ENCODE results near the gene SGCE.
A peak's percentile ranks its signal among the peaks of the same experiment; 100 is the strongest.

SGCE gene

DNA sequence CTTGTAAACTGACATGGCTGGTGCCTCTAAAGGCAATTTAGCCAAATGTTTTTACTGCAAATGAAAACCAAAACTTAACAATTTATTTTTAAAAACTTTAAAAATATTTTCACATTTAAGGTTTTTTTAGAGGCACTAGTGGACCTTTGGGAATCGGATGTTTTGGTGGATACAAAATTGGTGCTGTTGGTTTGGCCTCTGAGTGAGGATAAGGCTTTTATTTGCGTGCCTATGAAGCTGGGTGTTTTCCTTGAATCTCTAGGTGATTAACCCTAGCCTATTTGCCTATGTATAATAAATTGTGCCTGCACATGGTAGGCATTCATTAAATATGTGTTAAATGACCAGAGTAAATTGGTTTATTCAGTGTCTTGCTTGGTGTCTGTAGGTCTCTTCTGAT, 2.9 kb upstream of the SGCE start:
- DNase-seq (ENCODE audit: low read depth) = no peak
- no peak overlapping the region for H3K4me3 ChIP-seq (ENCODE audit: low read depth, low read length)
- TF ChIP-seq, protein P1, sequence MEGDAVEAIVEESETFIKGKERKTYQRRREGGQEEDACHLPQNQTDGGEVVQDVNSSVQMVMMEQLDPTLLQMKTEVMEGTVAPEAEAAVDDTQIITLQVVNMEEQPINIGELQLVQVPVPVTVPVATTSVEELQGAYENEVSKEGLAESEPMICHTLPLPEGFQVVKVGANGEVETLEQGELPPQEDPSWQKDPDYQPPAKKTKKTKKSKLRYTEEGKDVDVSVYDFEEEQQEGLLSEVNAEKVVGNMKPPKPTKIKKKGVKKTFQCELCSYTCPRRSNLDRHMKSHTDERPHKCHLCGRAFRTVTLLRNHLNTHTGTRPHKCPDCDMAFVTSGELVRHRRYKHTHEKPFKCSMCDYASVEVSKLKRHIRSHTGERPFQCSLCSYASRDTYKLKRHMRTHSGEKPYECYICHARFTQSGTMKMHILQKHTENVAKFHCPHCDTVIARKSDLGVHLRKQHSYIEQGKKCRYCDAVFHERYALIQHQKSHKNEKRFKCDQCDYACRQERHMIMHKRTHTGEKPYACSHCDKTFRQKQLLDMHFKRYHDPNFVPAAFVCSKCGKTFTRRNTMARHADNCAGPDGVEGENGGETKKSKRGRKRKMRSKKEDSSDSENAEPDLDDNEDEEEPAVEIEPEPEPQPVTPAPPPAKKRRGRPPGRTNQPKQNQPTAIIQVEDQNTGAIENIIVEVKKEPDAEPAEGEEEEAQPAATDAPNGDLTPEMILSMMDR (IDR thresholded peaks at IDR 0.05; ENCODE audit: control insufficient read depth, extremely low read depth, insufficient read depth) = no peak

DNA sequence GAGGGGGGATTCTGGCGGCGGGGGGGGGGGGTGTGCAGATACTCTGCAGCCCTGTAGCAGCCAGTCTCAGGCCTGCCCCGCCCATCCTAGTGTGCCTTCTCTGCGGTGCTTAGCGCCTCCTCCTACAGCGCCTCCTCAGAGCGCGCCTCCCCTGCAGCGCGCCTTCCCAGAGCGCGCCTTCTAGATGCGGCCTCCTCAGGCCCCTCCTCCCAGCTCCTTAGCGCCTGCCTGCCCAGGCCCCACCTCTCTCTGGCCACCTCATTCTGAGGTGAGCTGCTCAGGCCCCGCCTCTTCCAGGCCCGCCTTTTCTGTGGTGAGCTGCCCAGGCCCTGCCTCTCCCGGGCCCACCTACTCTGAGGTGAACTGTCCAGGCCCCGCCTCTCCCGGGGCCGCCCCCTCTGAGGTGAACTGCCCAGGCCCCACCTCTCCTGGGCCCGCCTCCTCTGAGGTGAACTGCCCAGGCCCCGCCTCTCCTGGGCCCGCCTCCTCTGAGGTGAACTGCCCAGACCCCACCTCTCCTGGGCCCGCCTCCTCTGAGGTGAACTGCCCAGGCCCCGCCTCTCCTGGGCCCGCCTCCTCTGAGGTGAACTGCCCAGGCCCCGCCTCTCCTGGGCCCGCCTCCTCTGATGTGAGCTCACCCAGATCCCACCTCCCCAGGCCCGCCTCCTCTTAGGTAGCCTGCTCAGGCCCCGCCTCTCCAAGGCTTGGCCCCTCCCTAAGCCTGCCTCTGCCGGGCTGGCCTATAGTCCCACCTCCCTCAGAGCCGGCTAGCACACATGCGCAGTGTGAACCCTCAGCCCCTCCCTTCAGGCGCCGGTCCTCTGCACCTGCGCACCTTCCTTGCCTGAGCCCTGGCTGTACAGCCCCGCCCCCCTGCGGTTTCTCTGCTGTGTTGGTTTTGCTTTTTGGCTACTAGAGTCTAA, 2.1 kb upstream of the SGCE start:
- peak; percentile 88 for DNase-seq (ENCODE audit: low read depth)
- TF ChIP-seq, protein P1 (IDR thresholded peaks at IDR 0.05; ENCODE audit: control insufficient read depth, extremely low read depth, insufficient read depth) = peak; percentile 17; the same call in 1 of the 2 replicates
- peak overlapping the region; percentile 37 for H3K4me3 ChIP-seq (ENCODE audit: low read depth, low read length)

DNA sequence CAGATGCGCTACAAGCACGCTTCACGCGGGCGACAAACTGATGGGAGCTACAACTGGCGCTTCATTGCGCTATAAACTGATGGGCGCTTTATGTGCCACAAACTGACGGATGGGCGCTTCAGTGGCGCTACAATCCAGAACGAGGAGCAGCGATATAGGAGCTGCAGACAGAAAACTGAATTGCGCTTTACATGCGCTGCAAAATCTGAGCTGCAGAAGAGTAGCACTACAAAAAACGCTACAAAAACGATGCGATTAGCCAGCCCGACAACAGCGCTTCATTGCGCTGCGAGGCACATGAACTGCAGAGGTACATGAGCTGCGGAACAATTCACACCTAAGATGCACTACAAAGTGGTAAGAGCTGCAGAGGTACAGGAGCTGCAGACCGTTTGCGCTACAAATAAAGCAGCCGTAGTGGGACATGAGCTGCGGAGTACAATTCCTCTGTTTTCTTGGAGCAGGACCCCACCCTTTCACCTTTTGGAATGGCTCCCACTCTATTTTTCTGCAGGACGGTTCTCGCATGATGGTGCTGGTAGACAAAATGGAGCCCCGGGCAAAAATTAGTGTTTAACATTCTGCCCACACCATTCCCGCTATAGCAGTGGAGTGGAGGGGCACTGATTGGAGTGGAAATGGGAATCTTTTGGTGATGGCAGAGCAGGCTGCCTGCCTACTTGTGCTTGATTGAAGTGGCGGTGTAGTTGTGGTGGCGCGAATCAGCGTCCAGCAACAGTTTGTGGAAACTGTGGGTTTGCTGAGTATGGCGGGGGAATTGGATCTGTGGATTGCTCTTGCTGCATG, 1.2 kb upstream of the SGCE start:
- TF ChIP-seq, protein P1 (IDR thresholded peaks at IDR 0.05; ENCODE audit: control insufficient read depth, extremely low read depth, insufficient read depth) = no peak
- DNase-seq (ENCODE audit: low read depth) = no peak
- H3K4me3 ChIP-seq (ENCODE audit: low read depth, low read length) = peak overlapping the region; percentile 37

DNA sequence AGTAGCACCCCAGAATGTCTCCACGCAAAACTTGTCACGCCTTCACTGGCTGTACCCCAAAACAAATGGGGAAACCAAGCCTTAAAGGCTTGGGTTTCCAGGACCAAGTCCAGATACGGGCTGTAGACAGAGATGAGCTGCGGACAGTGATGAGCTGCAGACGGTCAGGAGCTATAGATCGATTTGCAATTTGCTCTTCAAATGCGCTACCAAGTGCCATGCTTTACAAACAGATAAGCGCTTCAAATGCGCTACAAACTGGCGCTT, 658 bp upstream of the SGCE start:
- TF ChIP-seq, protein P1 (IDR thresholded peaks at IDR 0.05; ENCODE audit: control insufficient read depth, extremely low read depth, insufficient read depth) = no peak
- H3K4me3 ChIP-seq (ENCODE audit: low read depth, low read length) = peak overlapping the region; percentile 37
- DNase-seq (ENCODE audit: low read depth) = no peak

DNA sequence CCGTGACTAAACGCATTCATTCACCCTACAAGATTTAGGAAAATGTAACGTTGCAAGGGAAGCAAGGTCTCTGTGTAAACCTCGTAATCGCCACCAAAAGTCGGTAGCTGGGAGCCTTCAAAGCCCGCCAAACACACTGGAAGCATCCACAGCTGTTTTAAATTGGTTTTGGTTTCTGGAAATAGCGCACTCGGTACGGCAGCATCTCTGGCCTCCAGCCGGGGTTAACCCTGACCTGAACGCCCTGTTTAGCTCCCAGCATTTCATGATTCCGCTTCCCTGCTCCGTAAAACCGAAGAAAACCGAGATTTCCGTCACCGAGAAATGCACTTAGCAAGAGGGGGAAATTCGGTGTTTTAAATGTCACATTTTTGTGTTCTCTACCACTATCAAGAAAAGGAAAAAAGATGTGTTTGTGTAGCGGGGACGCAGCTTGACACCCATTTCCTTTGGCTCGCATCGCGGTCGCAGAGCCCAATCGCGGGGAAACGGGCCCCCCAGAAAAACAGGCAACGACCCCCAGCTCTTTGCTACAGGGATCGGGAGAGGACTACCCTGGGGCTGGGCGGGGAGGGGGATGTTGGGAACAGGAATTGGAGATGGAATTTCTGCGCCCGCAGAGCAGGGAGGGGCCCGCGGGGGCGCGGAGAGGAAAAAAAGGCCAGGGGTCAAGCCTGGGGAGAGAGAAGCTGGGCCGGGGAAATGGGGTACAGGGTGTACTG, 646 bp downstream of the SGCE start:
- no peak for DNase-seq (ENCODE audit: low read depth)
- H3K4me3 ChIP-seq (ENCODE audit: low read depth, low read length) = no peak overlapping the region
- TF ChIP-seq, protein P1 (IDR thresholded peaks at IDR 0.05; ENCODE audit: control insufficient read depth, extremely low read depth, insufficient read depth) = no peak

DNA sequence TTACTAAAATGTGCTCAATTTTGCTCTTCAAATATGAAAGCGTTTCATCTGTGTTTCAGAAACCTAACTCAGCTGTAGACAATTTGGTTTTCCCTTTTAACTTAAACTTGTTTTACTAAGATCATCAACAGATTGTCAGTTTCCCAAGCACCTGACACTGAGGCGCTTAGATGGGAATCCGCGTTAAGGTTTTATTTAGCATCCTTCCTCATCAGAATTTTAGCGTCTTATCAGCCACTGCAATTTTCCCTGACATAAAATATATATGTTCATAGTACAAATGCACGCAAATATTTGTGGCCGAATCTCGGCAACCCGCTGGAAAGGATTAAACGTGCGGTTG, 1.2 kb downstream of the SGCE start:
- H3K4me3 ChIP-seq (ENCODE audit: low read depth, low read length) = no peak overlapping the region
- no peak for DNase-seq (ENCODE audit: low read depth)
- TF ChIP-seq, protein P1 (IDR thresholded peaks at IDR 0.05; ENCODE audit: control insufficient read depth, extremely low read depth, insufficient read depth) = no peak
